GM21360 (cell line): ENCODE data around the gene SLC6A19.

Source experiments
- ATAC-seq: cut with Tn5 transposase; IDR thresholded peaks from one replicate; pipeline ENCODE4 v1.9.1; 2021; ENCODE audit warnings: mild to moderate bottlenecking, moderate library complexity; ENCODE audit not compliant: unreplicated experiment

SLC6A19 gene

GRCh38 chr5:1179383-1179715, 22.0 kb upstream of the SLC6A19 start:
- no peak for ATAC-seq

- no peak for ATAC-seq
Measured at GRCh38 chr5:1180096-1180495, 21.3 kb upstream of the SLC6A19 start.

DNA sequence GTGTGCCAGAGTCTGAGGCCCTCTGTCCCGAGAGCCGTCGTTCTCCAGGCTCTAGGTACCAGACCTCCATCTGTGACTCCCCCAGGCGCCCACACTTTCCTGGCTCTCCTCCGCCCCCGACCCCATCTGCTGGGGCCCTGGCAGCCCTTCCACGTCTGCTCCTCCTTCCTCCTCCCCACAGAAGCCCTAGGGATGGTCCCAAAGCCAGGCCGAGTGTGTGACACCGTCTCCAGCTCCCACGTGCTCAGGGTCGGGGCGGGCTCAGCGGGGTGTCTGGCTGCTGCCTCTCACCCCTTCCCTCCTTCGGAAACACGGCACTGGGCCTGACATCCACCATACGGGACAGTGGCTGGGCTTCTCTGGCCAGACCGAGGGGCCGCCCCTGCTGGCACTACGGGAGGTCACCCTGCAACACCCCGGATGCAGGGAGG, 20.5 kb upstream of the SLC6A19 start:
- no peak for ATAC-seq

DNA sequence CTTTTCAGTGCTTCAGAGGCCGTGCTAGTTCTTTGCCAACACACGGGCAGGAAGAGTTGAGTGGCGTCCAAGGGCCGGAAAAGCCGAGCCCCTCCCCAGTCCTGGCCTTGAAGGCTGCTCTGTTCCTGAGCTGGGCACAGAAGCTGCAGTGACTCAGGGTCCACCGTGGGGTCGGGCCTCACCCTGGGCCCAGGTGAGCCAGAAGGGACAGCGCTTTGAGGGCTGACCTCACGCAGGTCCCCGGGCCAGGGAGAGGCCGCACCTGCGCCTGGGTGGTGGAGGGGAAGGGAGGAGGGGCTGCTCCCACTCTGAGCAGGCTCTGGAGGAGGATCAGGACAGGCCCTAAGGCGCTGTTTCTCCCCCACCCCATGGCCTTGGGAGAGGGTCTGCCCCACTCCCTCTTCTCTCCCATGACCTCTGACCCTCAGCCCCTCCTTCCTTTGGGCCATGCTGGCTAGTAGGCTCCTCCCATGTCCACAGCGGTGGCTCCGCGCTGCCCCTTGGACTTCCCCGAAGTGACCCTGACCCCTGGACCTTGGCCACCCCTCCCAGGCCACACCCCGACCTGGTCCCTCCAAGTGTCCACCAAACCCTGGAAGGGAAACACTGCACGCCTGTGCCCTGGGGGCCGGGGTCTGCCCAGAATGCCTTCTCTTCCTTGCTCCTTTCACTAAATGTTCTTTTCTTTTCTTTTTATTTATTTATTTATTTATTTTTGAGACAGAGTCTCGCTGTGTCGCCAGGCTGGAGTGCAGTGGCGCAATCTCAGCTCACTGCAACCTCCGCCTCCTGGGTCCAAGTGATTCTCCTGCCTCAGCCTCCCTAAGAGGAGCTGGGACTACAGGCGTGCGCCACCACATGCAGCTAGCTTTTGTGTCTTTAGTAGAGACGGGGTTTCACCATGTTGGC, 19.7 kb upstream of the SLC6A19 start:
- no peak for ATAC-seq

DNA sequence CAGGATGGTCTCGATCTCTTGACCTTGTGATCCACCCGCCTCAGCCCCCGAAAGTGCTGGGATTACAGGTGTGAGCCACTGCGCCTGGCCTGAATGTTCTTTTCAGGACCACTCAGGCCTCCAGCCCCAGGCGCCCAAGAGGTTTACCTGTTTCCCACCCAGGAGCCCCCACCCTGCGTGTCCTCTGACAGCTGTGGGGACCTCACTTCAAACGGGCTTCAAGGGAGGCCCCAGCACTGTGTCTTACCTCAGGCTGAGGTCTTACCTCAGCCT, 19.1 kb upstream of the SLC6A19 start:
- ATAC-seq: no peak

- no peak for ATAC-seq
Measured at GRCh38 chr5:1182633-1183423, 18.6 kb upstream of the SLC6A19 start.

GRCh38 chr5:1183424-1184162, 17.8 kb upstream of the SLC6A19 start:
- no peak for ATAC-seq

- no peak for ATAC-seq
Measured at GRCh38 chr5:1184163-1184470, 17.3 kb upstream of the SLC6A19 start.

DNA sequence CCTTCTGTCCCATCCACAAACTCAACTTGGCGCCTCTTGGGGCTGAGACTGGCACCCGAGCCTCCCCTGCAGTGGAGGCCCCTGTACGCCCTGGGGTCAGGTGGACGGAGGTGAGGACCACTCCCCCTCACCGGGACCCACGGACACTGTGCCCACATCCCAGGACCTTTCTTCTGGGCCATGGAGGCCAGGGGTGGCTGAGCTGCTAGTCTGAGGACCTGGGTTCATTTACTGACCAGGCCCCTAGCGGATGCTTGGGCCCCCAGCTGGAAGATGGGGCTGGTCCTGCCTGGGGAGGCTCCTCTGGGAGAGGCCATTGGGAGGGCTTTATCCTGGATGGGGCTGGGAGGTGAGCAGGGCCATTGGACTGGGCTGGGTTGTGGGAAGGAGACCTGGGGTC, 16.9 kb upstream of the SLC6A19 start:
- ATAC-seq: no peak

GRCh38 chr5:1185038-1185627, 16.3 kb upstream of the SLC6A19 start:
- ATAC-seq: no peak

GRCh38 chr5:1185629-1186350, 15.6 kb upstream of the SLC6A19 start:
- no peak for ATAC-seq

DNA sequence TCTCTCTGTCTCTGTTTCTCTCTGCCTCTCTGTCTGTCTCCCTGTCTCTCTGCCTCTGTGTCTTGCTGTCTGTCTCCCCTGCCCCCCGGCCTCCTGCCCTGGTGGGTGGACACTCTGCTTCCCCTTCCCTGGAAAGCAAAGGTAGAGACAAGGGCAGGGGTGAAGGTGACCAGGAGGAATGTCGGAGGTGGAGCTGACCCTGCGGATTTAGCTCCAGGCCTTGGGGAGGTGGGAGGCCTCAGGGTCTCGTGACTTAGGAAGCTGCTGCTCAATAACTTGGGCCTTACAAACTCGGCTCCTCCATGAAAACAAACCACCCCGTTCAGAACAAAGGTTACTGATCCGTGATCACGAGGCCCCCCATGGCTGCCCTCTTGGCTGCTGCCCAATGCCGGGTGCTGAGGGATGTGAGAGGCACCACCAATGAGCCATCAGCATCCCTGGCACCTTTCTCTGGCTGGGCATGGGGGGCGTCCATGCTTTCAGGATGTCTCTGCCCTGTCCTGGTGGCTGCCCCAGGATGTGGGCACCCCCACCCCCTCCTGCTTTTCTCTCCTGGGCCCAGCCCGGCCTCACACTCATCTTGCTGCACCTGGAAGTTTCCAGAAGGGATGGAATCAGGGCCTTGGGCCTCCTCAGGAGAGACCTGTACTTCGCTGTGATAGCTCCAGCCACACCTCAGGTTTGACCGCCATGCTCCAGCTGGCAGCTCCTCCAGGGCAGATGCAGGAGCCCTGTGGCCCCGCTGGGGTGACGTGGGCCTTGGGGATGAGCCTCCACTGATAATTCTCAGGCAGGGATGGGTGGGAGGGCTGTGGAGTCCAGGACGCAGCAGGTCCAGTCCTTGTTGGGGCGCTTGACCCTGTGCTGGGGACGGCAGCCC, 14.8 kb upstream of the SLC6A19 start:
- no peak for ATAC-seq

DNA sequence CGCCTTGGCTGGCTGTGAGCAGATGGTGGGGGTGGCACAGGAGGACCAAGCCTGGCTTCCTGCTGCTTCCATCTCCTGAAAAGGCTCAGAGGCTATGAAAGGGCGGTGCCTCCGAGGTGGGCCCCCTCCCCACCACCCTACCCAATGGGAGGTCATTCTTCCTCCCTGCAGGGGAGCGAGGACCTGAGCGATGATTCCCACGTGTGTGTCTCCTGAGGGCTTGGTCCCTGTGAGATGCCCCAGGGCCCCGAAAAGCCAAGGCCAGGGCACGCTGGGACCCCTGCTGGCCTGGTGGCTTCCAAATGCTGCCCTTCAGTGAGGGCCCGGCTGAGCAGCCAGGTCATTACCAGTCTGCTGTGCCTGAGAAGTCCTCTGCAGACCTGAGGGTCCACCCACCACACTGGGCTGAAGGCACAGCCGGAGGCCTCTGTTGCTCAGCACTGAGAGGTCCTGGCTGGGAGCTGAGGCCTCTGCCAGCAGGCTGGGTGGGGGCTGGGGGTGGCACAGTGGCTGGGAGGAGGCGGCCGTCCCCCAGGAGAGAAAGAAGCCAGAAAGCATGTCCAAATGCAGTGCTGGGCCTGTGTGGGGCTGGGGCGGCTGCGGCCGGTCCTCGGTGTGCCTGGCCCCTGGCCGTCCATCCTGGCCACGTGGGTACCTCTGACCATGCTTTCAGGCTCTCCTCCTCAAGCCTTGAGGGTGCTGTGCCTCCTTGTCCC, 14.0 kb upstream of the SLC6A19 start:
- ATAC-seq: no peak

DNA sequence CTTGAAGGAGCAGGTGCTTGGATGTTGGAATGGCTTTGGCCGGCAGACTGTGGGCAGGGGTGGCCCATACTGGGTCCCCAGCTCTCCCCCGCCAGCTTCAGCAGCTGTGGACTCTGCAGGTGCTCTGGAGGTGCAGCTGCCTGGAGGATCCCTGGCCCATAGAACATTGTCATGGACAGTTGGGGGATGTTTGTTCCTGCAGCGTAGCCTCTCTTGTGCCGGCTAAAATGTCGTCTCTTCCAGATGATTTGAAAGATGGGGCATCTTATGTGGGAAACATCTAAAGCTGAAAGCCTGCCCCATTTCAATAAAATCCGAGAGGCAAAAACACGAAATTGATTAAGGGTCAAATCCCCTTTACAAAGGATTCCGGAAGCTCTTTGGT, 13.5 kb upstream of the SLC6A19 start:
- no peak for ATAC-seq

DNA sequence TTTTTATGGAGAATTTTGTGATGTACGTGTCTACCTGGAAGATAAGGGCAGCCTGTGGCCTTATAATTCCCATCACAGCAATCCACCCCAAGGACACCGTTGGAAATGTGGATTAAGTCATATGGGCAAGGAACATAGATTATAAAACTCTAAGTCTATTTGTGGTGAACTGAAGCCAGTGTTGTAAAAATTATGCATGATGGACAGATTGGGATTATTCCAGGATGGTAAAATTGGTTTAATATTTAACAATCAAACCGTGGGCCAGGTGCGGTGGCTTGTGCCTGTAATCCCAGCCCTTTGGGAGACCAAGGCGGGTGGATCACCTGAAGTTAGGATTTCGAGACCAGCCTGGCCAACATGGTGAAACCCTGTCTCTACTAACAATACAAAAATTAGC, 12.9 kb upstream of the SLC6A19 start:
- ATAC-seq: no peak

DNA sequence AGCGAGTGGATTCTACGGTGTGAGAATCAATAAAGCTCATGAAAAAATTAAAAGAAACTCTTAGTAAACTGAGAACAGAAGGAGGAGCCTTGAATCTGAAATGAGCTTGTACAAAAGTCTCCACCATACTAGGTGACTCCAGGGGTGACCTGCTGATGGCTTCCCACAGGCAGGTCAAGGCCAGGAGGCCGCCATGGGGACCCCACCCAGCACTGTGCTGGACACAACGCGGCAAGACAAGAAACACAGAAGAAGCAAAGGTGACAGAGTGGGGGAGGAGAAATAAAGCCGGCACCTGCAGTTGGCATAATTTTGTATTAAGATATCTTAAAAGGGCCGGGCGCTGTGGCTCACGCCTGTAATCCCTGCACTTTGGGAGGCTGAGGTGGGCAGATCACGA, 12.1 kb upstream of the SLC6A19 start:
- no peak for ATAC-seq

DNA sequence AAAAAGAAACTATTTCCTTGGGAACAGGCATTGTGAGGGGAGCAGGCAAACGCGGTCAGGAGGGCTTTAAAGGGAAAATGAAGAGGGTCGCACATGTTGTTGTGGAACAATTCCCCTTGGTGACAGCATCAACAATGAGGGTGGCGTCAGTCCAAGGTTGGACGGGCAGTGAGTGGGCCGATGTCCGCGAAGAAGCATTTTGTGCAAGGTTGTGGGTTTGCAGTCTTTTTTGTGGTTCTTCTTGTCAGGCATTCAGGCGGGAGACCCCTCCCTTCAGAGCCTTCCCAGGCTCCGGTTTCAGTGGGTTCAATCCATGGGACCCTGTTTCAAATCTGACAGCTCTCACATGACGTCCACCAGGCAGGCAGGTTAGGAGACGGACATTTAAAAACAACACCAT, 11.1 kb upstream of the SLC6A19 start:
- no peak for ATAC-seq

DNA sequence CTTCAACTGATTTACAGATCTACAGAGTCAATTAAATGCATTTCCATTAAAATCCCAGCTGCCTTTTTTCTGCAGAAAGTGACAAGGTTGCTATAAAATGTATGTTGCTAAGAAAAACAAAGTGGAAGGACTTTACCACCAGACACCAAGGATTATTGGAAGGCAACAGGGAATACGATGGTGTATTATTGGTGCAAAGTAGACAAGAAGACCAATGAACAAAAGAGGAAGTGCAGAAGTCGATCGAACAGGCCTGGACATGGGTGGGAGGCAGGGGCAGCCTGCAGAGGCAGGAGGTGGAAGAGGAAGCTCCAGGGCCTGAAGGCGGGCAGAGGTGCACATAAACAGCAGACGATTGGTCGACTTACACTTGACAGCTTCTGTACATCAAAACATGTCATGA, 10.6 kb upstream of the SLC6A19 start:
- ATAC-seq: no peak

DNA sequence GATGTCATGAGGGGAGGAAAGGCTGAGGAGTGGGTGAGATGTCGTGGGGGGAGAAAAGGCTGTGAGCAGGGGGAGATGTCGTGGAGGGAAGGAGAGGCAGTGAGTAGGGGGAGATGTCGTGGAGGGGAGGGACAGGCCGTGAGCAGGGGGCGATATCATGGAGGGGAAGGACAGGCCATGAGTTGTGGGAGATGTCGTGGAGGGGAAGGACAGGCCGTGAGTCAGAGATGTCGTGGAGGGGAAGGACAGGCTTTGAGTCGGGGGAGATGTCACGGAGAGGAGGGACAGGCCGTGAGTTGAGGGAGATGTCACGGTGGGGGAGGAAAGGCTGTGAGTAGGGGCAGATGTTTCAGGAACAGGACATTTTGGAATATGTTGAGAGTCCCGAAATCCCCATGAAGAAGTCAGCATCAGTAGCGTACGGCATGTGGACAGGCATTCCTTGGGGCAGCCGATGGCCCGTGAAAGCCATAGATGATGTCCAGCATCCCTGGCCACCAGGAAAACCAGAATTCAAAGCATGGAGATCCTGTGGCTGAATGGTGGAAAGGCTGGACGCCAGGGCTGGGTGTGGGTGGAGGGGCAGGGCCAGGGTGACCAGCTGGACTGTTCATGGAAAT, 8.3 kb upstream of the SLC6A19 start:
- ATAC-seq: no peak
